ENCODE results near the gene ELL3.
A peak's percentile ranks its signal among the peaks of the same experiment; 100 is the strongest.

ELL3 gene

DNA sequence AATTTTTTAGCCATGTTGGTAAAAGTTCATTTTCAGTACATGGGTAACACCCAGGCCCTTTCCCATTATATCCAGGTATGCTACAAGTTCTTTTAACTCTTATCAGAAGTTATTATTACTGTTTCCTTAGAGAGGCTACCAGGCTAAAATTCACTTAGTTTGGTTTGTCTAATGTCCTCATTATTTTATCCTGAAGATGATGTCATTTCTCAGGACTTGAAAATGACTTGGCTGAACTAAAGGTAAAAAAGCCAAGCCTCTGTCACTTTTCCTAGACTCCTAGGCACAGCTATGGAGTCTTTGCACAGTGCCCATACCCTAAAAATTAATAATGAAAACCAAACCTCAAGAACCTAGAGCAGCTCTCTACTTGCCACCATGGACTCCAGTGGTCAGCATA is 4.1 kb downstream of the ELL3 start:
- no peak for DNase-seq (ENCODE audit: low read depth)
- no peak overlapping the region for H3K4me3 ChIP-seq (ENCODE audit: control insufficient read depth, low read depth, low read length)
- no peak for TF ChIP-seq CTCF (IDR thresholded peaks at IDR 0.05; ENCODE audit: control insufficient read depth, insufficient read depth, low read depth, low read length, missing control alignments)

- no peak for TF ChIP-seq CTCF (IDR thresholded peaks at IDR 0.05; ENCODE audit: control insufficient read depth, insufficient read depth, low read depth, low read length, missing control alignments)
- DNase-seq (ENCODE audit: low read depth), result no peak
- no peak overlapping the region for H3K4me3 ChIP-seq (ENCODE audit: control insufficient read depth, low read depth, low read length)
Observed at GRCh38 chr15:43771816-43772215, 5.0 kb downstream of the ELL3 start.

DNA sequence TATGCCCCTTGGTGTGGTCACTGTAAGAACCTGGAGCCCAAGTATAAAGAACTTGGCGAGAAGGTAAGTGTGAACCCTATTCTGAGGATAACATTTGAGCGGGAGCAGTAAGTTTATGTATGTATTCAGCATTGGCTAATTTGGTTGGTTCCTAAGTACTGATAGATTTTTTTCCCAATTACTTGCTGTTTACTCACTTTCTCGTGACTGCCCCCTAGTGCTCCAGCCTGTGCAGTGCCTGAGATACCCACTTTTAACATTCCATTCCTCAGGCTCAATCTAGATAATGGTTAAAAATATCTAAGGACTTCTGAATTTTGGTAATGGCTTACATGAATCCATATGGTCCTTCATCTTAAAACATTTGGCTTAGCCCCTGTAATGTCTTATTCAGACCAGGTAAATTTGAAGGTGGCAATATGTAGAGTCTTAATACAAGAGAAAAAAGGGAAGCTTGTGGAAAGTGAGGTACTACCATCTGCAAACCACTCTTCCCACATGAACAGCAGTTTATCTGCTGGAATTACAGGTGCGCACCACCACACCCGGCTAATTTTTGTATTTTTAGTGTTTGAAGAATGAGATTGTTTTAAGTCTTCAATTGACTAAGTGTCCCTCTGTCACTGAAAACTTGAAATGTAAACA is 7.1 kb downstream of the ELL3 start:
- no peak overlapping the region for H3K4me3 ChIP-seq (ENCODE audit: control insufficient read depth, low read depth, low read length)
- peak; percentile 87 for TF ChIP-seq CTCF (IDR thresholded peaks at IDR 0.05; ENCODE audit: control insufficient read depth, insufficient read depth, low read depth, low read length, missing control alignments)
- no peak for DNase-seq (ENCODE audit: low read depth)

- no peak for DNase-seq (ENCODE audit: low read depth)
- TF ChIP-seq CTCF (IDR thresholded peaks at IDR 0.05; ENCODE audit: control insufficient read depth, insufficient read depth, low read depth, low read length, missing control alignments), result no peak
- H3K4me3 ChIP-seq (ENCODE audit: control insufficient read depth, low read depth, low read length), result no peak overlapping the region
Observed at GRCh38 chr15:43763819-43764446, 12.8 kb downstream of the ELL3 start.

- no peak for DNase-seq (ENCODE audit: low read depth)
Observed at GRCh38 chr15:43762824-43763223, 13.9 kb downstream of the ELL3 start.

GRCh38 chr15:43751885-43752284 is 24.9 kb downstream of the ELL3 start:
- no peak for TF ChIP-seq CTCF (IDR thresholded peaks at IDR 0.05; ENCODE audit: control insufficient read depth, insufficient read depth, low read depth, low read length, missing control alignments)
- no peak overlapping the region for H3K4me3 ChIP-seq (ENCODE audit: control insufficient read depth, low read depth, low read length)
- no peak for DNase-seq (ENCODE audit: low read depth)

More at GRCh38 chr15:43762824-43763223, 13.9 kb downstream of the ELL3 start:
- no peak for TF ChIP-seq CTCF (IDR thresholded peaks at IDR 0.05; ENCODE audit: control insufficient read depth, insufficient read depth, low read depth, low read length, missing control alignments)
- no peak overlapping the region for H3K4me3 ChIP-seq (ENCODE audit: control insufficient read depth, low read depth, low read length)
